ENCODE measurements around the gene STX10.
"Not testable (repeated sequence)": the region's sequence is repeated elsewhere in the genome, so short reads cannot be mapped to it uniquely, and the experiment has no call there.

STX10 gene

DNA sequence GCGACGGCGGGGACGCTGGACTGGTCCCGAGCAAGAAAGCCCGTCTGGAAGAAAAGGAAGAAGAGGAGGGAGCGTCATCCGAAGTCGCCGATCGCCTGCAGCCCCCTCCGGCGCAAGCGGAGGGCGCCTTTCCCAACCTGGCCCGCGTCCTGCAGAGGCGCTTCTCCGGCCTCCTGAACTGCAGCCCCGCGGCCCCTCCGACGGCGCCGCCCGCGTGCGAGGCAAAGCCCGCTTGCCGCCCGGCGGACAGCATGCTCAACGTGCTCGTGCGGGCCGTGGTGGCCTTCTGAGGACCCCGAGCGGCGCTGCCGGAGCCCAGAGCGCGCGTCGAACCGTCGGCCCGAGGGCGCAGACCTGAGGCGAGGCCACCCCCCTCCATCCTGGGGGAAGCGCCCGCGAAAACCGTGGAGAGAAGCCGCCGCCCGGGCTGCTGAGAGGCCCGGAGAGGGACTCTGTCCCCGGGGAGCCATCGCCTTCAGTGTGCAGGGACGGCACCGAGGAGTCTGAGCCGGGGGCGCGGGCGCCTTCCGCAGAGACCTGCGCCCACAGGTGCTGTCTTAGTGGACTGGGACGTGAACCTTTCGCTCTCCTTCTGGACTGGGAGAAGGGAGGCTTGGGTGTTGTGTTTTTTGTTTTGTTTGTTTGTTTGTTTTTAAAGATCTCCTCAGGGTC is 3.5 kb upstream of the STX10 start:
- peak overlapping the region; percentile 98 for H3K4me3 Mint-ChIP-seq
- H3K36me3 Mint-ChIP-seq = peaks cover 8% of the 10 kb centered on the region
- no peaks in the 10 kb centered on the region for H3K9me3 Mint-ChIP-seq
- no peaks in the 10 kb centered on the region for H3K27me3 Mint-ChIP-seq
- peak overlapping the region; percentile 100 for H3K27ac Mint-ChIP-seq
- H3K4me1 Mint-ChIP-seq = peaks cover 46% of the 10 kb centered on the region

DNA sequence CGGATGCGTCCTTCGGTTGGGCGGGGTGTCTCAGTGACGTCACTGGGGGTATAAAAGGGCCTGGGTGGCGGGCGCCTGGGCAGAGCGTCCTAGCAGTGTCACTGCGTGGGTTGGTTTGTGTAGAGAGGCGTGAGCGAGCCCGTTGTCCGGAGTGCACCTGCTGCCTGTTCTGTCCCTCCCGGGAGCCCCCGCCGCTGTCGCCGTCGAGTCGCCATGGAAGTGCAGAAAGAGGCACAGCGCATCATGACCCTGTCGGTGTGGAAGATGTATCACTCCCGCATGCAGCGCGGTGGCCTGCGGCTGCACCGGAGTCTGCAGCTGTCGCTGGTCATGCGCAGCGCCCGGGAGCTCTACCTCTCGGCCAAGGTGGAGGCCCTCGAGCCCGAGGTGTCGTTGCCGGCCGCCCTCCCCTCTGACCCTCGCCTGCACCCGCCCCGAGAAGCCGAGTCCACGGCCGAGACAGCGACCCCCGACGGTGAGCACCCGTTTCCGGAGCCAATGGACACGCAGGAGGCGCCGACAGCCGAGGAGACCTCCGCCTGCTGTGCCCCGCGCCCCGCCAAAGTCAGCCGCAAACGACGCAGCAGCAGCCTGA is 2.9 kb upstream of the STX10 start:
- peak overlapping the region; percentile 100 for H3K27ac Mint-ChIP-seq
- no peaks in the 10 kb centered on the region for H3K27me3 Mint-ChIP-seq
- H3K4me1 Mint-ChIP-seq = peaks cover 44% of the 10 kb centered on the region
- peaks cover 8% of the 10 kb centered on the region for H3K36me3 Mint-ChIP-seq
- no peaks in the 10 kb centered on the region for H3K9me3 Mint-ChIP-seq
- peak overlapping the region; percentile 98 for H3K4me3 Mint-ChIP-seq

DNA sequence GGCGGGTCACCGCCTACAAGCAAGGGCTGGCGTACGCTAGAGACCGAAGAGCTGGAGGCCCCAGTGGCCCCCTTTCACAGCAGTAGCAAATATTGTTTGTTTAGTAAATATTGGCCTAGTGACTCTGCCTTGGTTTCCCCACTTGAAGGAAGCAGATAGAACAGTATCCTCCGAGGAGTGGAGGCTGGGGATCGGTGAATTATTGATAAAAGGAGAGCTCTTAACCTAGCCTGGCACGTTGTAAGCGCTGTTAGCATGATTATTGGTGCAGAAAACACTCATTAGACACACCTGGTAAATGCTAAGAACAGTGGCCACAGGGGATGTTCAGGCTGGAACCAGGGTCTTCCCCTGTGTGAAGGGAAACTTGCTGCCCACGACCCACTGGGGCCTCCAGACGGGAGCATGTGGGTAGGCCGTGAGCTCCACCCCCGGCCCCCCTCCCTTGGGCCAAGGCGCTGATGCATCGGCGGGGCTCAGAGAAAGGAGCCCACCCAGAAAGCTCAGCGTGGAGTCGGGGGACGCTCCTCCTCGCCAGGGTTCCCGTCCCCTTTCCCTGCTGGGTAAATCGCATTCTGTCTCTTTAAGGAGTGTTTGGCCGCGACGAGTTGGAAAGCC is 2.3 kb upstream of the STX10 start:
- H3K4me1 Mint-ChIP-seq = peaks cover 40% of the 10 kb centered on the region
- H3K9me3 Mint-ChIP-seq = no peaks in the 10 kb centered on the region
- peaks cover 8% of the 10 kb centered on the region for H3K36me3 Mint-ChIP-seq
- no peaks in the 10 kb centered on the region for H3K27me3 Mint-ChIP-seq
- peak overlapping the region; percentile 100 for H3K27ac Mint-ChIP-seq
- peak overlapping the region; percentile 98 for H3K4me3 Mint-ChIP-seq

DNA sequence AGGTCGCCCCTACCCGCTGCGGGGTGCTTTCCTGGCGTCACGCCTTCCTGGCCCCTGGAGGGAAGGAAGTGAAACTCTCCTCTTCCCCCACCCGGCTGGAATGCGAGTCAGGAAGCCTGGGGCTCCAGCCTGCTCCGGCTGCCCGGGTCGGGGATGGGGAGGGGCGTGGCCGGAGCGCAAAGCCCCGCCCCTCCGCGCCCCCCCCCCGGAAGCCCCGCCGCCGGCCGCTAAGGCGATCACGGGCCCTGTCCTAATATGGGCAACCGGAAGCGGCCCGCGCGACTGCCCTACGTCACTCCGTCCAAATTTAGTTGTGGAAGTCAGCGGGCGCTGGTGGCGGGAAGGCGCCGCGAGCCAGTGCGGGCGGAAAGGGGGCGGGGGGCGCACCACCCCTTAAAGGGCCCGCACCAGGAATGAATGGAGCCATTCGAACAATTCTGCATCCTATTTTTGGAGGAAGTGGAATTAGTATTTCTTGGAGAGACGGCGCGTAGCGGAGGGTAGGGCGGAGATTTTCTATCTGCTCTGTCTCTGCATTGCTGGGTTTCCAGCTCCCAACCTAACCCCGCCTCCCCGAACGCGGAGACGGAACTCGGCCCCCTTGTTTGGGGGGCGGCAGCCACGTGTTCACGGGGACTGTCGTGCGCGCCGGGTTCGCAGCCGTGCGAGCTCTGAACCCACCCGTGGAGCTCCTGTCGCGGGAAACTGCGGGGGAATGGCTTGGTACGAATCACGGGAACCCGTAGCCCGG is 1.6 kb upstream of the STX10 start:
- Mint-ChIP-seq H3K27ac (peak overlapping the region; percentile 100), H3K4me3 (peak overlapping the region; percentile 98), H3K4me1 (peaks cover 34% of the 10 kb centered on the region), H3K36me3 (peaks cover 8% of the 10 kb centered on the region), H3K9me3 (no peaks in the 10 kb centered on the region), H3K27me3 (no peaks in the 10 kb centered on the region)

DNA sequence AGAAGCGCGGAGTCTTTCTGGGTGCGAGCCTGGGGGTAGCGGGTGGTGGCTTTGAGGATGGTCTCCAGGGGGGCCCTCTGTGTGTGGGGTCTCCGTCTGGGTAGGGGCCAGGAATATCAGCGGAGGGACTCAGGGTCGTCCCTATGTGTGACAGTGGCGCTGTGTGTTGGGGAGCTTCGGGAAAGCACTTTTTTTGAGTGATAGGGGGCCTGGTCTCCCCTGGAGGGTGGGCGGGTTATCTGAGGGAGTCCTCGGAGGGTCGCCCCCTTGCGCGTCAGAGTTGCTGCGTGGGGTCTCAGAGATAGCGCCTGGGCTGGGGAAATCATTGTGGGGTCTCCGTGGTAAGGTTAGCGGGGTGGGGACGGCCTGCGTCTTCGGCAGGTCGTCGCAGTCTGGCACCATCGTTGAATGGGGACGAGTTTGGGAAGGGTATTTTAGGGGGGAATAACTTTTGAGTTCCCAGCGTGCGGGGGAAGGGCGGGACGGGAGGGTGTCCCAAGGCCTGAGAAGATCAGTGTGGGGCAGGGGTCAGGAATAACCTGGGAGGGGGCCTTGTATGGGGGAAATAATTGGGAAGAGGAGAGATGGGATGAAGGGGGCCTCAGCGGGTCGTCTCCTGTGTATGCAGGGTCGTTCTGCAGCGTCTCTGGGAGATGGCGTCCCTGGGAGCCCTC is 893 bp upstream of the STX10 start:
- Mint-ChIP-seq H3K4me3 (peak overlapping the region; percentile 98), H3K27me3 (no peaks in the 10 kb centered on the region), H3K36me3 (peaks cover 8% of the 10 kb centered on the region), H3K4me1 (peaks cover 27% of the 10 kb centered on the region), H3K27ac (peak overlapping the region; percentile 92), H3K9me3 (no peaks in the 10 kb centered on the region)

DNA sequence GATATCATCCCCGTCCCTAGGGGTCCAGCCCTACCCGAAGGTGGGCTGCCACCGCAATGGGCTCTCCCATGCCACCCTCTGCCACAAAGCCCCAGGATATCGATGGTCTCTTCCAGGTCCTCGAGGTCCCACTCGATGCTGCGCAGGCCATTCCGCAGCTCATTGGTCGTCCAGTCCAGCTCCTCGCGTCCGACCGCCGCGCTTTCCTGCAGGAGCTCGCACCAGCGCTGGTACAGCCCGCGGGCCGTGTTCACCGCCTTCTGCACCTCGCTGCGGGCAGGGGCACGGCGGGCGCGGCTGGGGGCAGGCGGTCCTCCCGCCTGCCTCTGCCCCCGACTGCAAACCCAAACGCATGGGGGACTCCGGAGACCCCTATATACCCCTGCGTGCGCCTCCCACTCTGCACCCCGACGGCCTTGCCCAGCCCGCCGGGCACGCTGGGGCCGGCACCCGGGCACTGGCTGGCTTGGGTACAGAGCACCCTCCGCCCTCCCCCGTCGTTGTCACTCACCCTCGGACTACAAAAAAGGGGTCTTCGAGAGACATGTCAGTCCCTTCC is 468 bp downstream of the STX10 start:
- H3K36me3 Mint-ChIP-seq = peaks cover 8% of the 10 kb centered on the region

DNA sequence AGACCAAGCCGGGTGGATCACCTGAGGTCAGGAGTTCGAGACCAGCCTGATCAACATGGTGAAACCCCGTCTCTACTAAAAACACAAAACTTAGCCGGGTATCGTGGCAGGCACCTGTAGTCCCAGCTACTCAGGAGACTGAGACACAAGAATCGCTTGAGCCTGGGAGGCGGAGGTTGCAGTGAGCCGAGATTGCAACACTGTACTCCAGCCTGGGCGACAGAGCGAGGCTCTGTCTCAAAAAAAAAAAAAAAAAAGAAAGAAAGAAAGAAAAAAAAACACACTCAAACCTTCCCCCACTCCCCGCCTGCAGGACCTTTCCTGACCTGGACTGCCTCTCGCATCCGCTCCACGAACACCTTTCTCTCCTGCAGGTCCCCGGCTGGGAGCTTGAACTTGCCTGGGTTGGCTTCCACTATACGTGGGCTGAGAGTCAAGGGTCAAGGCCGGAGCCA is 975 bp downstream of the STX10 start:
- Mint-ChIP-seq H3K4me1 (peaks cover 18% of the 10 kb centered on the region), H3K27ac (peak overlapping the region; percentile 59), H3K4me3 (peak overlapping the region; percentile 98)
- H3K36me3 Mint-ChIP-seq, H3K9me3 Mint-ChIP-seq, H3K27me3 Mint-ChIP-seq: not testable (repeated sequence)

More for the DNA sequence above, 468 bp downstream of the STX10 start:
- H3K4me3 Mint-ChIP-seq = peak overlapping the region; percentile 98
- no peaks in the 10 kb centered on the region for H3K27me3 Mint-ChIP-seq
- H3K9me3 Mint-ChIP-seq = no peaks in the 10 kb centered on the region
- H3K4me1 Mint-ChIP-seq = peaks cover 18% of the 10 kb centered on the region
- H3K27ac Mint-ChIP-seq = peak overlapping the region; percentile 92

DNA sequence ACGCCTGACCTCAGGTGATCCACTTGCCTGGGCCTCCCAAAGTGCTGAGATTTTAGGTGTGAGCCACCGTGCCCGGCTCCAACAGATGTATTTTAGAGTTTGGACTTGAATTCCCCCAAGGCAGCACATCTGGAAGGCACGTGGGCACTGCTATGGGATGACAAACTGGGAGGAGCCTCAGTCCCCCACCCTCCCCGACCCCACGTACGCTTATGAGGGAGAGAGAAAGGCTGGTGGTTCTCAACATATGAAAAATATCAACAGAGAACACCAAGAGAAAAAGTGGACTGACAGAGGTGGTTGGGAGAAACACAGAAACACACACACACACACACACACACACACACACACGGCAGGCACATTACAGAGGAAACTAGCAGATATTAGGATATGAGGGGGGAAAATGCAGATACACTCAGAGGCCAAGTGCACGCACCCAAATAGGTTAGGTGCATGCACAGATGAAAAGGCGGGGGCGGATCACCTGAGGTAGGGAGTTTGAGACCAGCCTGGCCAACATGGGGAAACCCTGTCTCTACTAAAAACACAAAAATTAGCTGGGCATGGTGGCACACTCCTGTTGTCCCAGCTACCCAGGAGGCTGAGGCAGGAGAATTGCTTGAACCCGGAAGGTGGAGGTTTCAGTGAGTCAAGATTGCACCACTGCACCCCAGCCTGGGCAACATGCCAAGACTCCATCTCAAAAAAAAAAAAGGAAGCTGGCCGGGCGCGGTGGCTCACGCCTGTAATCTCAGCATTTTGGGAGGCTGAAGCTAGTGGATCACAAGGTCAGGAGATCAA is 3.2 kb downstream of the STX10 start:
- H3K27ac Mint-ChIP-seq = no peak overlapping the region
- no peaks in the 10 kb centered on the region for H3K36me3 Mint-ChIP-seq
- no peak overlapping the region for H3K4me3 Mint-ChIP-seq
- H3K4me1 Mint-ChIP-seq = peaks cover 14% of the 10 kb centered on the region
- no peaks in the 10 kb centered on the region for H3K9me3 Mint-ChIP-seq
- no peaks in the 10 kb centered on the region for H3K27me3 Mint-ChIP-seq

DNA sequence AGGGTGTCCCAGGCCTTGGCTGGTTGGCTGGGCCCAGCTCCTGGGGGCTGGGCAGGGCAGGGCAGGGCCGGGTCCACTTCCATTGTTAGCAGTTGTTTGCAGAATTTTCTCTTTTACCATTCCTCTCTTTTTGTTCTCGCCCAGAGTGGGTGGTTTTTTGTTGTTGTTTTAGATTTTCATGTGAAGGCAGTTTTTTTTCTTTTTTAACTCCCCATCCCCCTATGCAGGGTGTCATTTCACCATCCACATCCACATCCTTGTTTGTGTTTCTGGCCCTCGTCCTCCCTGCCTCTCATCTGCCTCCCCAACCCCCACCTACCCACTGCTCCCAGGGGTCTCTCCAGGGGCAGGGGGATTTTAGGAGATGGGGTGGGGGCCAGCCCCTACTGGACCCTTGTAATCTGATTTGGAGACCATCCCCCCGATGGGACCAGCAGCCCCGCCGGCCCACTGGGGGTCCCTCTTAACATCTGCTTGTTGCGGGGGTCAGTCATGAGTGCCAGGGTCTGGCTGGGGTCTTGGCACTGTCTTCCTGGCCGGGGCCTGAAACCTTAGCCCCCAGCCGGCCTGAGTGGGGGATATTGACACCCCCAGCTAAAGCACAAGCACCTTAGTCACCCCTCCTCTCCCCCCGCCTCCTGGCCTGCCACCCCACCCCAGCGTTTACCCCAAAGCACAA is 10.4 kb downstream of the STX10 start:
- Mint-ChIP-seq H3K36me3 (peaks cover 2% of the 10 kb centered on the region), H3K27me3 (no peaks in the 10 kb centered on the region), H3K4me1 (no peaks in the 10 kb centered on the region), H3K27ac (peak overlapping the region; percentile 77), H3K4me3 (no peak overlapping the region), H3K9me3 (no peaks in the 10 kb centered on the region)

DNA sequence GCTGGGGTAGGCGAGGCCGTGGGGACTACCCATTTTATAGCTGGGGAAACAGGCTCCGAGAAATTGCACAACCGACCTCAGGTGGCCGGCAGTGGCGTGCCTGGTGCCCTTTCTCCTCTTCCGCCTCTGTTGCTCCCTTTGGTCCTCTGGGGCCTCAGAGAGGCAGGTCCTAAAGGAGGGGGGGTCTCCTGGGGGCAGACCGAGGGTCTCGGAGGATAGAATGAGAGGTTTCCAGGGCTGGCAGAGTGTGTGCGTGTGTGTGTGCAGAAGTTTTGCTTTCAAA is 11.3 kb downstream of the STX10 start:
- Mint-ChIP-seq H3K27me3 (no peaks in the 10 kb centered on the region), H3K9me3 (no peaks in the 10 kb centered on the region), H3K4me3 (no peak overlapping the region), H3K36me3 (peaks cover 2% of the 10 kb centered on the region), H3K27ac (no peak overlapping the region), H3K4me1 (no peaks in the 10 kb centered on the region)

DNA sequence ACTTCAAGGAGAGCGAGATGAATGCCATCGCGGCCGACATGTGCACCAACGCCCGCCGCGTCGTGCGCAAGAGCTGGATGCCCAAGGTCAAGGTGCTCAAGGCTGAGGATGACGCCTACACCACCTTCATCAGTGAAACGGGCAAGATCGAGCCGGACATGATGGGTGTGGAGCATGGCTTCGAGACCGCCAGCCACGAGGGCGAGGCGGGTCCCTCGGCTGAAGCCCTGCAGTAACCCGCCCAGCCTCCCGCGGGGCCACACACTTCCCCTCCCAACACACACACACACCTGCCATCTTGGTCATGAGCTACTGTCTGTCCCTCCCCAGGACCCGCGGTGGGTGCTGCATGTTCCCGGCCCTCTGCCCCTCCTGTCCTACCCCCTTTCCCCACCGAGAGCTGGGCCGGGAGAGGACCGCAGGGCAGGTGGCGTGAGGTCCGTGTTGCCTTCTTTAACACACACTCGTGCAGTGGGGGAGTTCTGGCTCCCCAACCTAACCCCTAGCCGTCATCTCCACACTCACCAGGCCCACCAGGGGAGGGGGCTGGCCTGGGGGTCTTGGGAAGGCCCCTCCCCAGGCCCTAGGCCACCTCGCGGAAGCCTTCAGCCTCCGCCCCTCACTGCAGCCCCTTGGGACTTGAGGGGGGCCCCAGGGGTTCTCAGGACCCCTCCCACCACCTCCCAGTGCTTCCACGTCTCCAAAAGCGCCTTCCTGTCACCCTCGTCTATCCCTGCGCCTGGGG is 11.8 kb downstream of the STX10 start:
- no peaks in the 10 kb centered on the region for H3K27me3 Mint-ChIP-seq
- H3K4me1 Mint-ChIP-seq = peaks cover 4% of the 10 kb centered on the region
- H3K9me3 Mint-ChIP-seq = no peaks in the 10 kb centered on the region
- H3K27ac Mint-ChIP-seq = no peak overlapping the region
- H3K36me3 Mint-ChIP-seq = peaks cover 2% of the 10 kb centered on the region
- H3K4me3 Mint-ChIP-seq = no peak overlapping the region

DNA sequence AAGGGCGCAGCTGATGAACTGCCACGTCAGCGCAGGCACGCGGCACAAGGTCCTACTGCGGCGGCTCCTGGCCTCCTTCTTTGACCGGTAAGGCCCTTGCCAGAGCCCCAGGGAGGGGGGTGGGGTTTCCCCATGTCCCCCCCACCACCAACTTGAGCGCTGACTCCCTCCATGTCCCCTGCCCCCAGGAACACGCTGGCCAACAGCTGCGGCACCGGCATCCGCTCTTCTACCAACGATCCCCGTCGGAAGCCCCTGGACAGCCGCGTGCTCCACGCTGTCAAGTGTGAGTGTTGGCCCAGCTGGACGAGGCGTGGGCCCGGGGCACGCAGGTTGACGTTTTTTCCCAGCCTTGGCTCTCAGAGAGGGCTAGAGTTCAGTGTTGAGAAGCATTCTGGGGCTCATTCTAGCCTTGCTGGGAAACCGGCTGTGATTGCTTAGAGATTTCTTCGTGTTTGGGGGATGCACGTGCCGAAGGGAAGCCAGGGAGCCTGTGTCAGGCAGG is 12.8 kb downstream of the STX10 start:
- H3K27me3 Mint-ChIP-seq = no peaks in the 10 kb centered on the region
- H3K4me1 Mint-ChIP-seq = peaks cover 14% of the 10 kb centered on the region
- H3K27ac Mint-ChIP-seq = no peak overlapping the region
- H3K9me3 Mint-ChIP-seq = no peaks in the 10 kb centered on the region
- peaks cover 2% of the 10 kb centered on the region for H3K36me3 Mint-ChIP-seq
- H3K4me3 Mint-ChIP-seq = no peak overlapping the region
